Activated T-cell treated with anti-CD3 and anti-CD28 coated beads, Interleukin-2, amount 50 U/mL, for 4 hours (primary cell): Measurements from ENCODE around the gene TYMP. TPM values are rescaled to one million over a fixed set of nuclear protein-coding genes. Genes with fewer than 3 reads are reported as not detected.

Source experiments
- ATAC-seq, 2 donors: fragments of 200-7000 bp; cut with Tn5 transposase; one replicate each; pipeline ENCODE4 v1.10.0; 2021
- DNase-seq: peaks from one replicate; pipeline ENCODE4 v3.0.0-alpha.2; 2020
- H3K27me3 Mint-ChIP-seq: one replicate; pipeline ENCODE4 v1.8.0; 2021; ENCODE audit warnings: low read depth, mixed read lengths
- H3K36me3 Mint-ChIP-seq: one replicate; pipeline ENCODE4 v1.8.0; 2022; ENCODE audit warnings: mixed read lengths; ENCODE audit not compliant: insufficient read depth
- H3K4me1 Mint-ChIP-seq: one replicate; pipeline ENCODE4 v1.8.0; 2021; ENCODE audit warnings: low read depth, mixed read lengths
- H3K4me3 Mint-ChIP-seq: one replicate; pipeline ENCODE4 v1.8.0; 2021; ENCODE audit warnings: mild to moderate bottlenecking, moderate library complexity, mixed read lengths
- H3K9me3 Mint-ChIP-seq: one replicate; pipeline ENCODE4 v1.8.0; 2021; ENCODE audit warnings: mixed read lengths
- total RNA-seq, 3 donors: library from RNA; stranded (reverse); gene quantifications; one replicate each; pipeline ENCODE4 v1.2.1, GENCODE V29; 2021

The TYMP gene
- total RNA-seq, 3 donors from 2014 or later, result 64.4 to 103 (median 66.1) TPM

DNA sequence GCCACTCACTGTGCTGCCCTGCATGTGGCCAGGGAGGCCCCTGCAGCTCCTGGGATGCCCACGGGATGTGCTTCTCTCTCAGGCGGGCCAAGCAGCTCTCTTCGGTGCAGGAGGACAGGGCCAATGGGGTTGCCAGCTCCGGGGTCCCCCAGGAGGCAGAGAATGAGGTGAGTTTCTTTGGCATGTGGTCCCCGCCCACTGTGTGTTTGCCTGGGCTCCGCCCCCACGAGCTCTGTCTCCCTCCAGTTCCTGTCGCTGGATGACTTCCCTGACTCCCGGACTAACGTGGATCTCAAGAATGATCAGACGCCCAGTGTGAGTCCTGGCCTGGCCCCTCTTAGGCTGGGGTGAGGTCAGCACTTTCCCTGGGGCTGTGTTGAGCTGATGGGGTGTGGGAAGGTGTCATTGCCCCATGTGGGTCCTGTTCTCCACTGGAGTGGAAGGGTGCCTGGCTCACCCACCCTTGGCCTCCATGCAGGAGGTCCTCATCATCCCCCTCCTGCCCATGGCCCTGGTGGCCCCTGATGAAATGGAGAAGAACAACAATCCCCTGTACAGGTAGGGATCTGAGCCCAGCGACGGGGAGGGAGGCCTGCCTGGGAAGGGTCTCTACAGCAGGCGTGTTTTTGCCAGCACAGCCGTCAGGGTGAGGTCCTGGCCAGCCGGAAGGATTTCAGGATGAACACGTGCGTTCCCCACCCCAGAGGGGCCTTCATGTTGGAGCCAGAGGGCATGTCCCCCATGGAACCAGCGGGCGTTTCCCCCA is 12.1 kb downstream of the TYMP start:
- no peaks in the 10 kb centered on the region for H3K27me3 Mint-ChIP-seq
- no peak for ATAC-seq
- H3K4me1 Mint-ChIP-seq, result peaks cover 2% of the 10 kb centered on the region
- H3K4me3 Mint-ChIP-seq, result no peak overlapping the region
- no peak for DNase-seq
- H3K36me3 Mint-ChIP-seq, result peaks cover 13% of the 10 kb centered on the region
- H3K9me3 Mint-ChIP-seq, result no peaks in the 10 kb centered on the region

DNA sequence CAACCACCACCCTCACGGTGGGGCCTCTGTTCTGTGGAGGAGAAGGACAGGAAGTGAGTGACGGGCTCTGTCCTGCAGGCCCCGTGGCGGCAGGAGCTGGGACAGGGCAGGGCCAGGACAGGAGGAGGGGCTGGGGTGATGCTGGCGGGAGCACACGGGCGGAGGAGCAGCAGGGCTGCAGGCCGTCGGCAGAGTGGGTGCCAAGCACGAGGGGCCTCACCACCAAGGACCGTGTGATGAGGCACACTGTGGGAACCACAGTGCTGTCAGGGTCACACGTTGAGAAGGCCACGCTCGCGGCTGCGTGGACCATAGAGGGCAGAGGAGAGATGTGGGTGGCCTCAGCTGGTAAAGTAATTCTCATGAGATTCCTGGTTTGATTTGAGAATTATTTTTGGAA is 12.9 kb downstream of the TYMP start:
- Mint-ChIP-seq H3K4me1 (peaks cover 2% of the 10 kb centered on the region), H3K27me3 (no peaks in the 10 kb centered on the region), H3K9me3 (no peaks in the 10 kb centered on the region), H3K4me3 (no peak overlapping the region), H3K36me3 (peaks cover 16% of the 10 kb centered on the region)
- ATAC-seq (no peak), DNase-seq (no peak)

DNA sequence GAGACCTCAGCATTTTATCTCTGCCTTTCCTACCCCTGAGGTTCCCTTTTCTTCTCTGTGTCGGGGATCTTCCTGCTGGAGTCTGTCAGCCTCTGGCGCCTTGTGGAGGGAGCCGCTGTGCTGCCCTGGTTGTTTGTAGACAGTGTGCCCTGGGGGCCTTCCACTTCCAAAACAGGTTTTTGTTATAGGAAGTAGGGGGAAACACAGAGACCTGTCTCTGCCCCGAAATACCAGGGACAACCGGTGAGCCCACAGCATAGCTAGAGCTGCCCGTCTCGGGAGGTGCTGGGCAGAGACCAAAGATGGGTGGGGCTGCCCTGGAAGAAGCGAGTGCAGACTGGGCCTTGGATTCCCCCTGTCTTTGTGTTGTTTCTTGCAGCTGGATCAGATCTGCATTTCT is 13.7 kb downstream of the TYMP start:
- H3K36me3 Mint-ChIP-seq, result peaks cover 16% of the 10 kb centered on the region
- H3K27me3 Mint-ChIP-seq, result no peaks in the 10 kb centered on the region
- ATAC-seq, result no peak
- no peaks in the 10 kb centered on the region for H3K9me3 Mint-ChIP-seq
- DNase-seq, result no peak
- no peak overlapping the region for H3K4me3 Mint-ChIP-seq
- H3K4me1 Mint-ChIP-seq, result peaks cover 2% of the 10 kb centered on the region

DNA sequence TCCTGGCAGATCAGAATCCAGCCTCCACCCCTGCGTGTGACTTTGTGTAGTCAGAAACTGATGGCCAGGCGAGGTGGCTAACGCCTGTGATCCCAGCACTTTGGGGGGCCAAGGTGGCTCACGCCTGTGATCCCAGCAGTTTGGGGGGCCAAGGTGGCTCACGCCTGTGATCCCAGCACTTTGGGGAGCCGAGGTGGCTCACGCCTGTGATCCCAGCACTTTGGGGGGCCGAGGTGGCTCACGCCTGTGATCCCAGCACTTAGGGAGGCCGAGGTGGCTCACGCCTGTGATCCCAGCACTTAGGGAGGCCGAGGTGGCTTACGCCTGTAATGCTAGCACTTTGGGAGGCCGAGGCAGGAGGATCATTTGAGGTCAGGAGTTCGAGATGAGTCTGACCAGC is 16.6 kb downstream of the TYMP start:
- peaks cover 15% of the 10 kb centered on the region for H3K4me1 Mint-ChIP-seq
- DNase-seq (no peak), ATAC-seq (no peak)
- peaks cover 14% of the 10 kb centered on the region for H3K36me3 Mint-ChIP-seq
- no peak overlapping the region for H3K4me3 Mint-ChIP-seq
- no peaks in the 10 kb centered on the region for H3K27me3 Mint-ChIP-seq
- no peaks in the 10 kb centered on the region for H3K9me3 Mint-ChIP-seq

DNA sequence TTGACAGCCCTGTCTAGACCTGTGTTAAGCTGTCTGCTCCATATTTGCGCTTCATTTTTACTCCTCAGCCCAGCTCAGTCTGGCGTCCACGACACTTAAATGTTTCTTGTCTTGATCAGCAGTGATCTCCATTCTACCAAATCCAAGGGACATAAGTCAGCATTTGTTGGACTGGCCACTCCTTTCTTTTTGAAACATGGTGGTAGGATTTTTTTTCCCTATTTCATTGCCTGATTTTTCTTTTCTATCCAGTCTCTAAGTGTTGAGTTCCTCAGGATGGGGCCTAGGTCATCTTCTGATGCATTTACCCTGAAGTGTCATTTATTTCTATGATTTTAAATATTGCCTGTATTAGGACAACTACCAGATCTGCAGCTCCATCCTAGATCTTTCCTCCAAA is 20.9 kb downstream of the TYMP start:
- no peaks in the 10 kb centered on the region for H3K9me3 Mint-ChIP-seq
- no peaks in the 10 kb centered on the region for H3K27me3 Mint-ChIP-seq
- ATAC-seq (no peak), DNase-seq (no peak)
- H3K4me3 Mint-ChIP-seq, result peak overlapping the region; percentile 88
- H3K36me3 Mint-ChIP-seq, result peaks cover 3% of the 10 kb centered on the region
- peaks cover 15% of the 10 kb centered on the region for H3K4me1 Mint-ChIP-seq

DNA sequence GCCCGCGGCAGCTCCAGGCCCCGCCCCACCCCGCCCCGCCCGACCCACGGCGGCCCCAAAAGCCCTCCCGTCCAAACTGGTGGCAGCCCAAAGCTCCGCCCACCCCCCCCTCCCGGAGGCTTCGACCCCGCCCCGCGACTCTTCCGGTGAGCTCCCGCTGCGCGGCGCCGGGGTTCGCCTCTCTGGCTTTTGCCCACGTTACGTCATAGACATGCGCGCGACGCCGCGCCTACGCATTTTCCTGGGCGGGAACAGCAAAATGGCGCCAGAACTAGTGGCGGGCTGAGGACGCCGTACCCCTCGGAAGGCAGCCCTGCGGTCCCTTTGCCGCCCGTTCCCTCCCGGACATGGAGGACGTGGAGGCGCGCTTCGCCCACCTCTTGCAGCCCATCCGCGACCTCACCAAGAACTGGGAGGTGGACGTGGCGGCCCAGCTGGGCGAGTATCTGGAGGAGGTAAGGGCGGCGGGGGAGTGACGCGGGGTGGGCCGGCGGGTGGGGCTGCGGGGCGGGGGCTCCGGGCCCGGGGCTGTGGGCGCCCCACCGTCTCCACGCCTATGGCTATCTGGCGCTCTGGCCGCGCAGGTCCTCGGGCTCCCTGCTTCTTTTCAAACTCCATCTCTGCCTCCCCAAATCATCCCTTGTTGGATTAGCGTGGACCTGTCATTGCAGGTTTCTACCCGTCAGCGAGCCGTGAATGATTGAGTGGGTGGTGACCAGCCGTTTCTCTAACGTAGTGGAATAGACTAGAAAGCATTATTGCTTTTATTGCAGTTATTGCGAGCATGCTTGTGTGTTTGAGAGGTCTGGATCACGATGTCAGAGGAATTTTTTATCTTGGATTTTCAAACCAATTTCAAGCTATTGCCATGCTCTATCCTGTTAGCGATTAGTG is 21.6 kb downstream of the TYMP start, which contains the start of gene NCAPH2:
Gene NCAPH2 (plus strand): TSS at position 234 of the 894 bp plus-strand sequence. CDS start 114 bp downstream, at position 348.
- Mint-ChIP-seq H3K4me1 (peaks cover 15% of the 10 kb centered on the region), H3K27me3 (no peaks in the 10 kb centered on the region), H3K9me3 (no peaks in the 10 kb centered on the region), H3K36me3 (peaks cover 3% of the 10 kb centered on the region), H3K4me3 (peak within 1 kb of the TSS; percentile 96)
- DNase-seq (peak; percentile 98), ATAC-seq (peak; percentile 79 to 82)

DNA sequence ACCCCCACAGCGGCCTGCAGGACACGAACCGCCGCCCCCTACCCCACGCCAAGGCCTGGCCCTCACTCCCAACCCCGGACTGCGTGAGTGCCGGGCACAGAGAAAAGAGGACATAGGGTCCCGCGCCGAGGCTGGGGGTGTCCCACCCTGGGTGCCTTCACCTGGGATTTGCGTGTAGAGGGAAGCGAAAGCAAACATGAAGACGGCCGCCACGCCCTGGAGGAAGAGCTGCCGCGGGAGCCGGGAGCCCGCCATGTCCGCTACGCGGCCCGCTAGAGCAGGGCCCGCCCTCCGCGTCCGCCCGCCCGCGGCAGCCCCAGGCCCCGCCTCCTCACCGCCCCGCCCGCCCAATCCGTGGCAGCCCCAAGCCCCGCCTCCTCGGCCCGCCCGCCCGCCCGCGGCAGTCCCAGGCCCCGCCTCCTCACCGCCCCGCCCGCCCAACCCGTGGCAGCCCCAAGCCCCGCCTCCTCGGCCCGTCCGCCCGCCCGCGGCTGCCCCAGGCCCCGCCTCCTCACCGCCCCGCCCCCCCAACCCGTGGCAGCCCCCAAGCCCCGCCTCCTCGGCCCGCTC is 22.3 kb downstream of the TYMP start, which contains the start of gene LMF2:
Gene LMF2 (minus strand): TSS at position 282 of the 570 bp plus-strand sequence. CDS start 27 bp downstream, at position 255.
- peak; percentile 81 to 84 for ATAC-seq
- peak; percentile 94 for DNase-seq
- no peaks in the 10 kb centered on the region for H3K9me3 Mint-ChIP-seq
- peaks cover 15% of the 10 kb centered on the region for H3K4me1 Mint-ChIP-seq
- peak within 1 kb of the TSS; percentile 96 for H3K4me3 Mint-ChIP-seq
- peaks cover 3% of the 10 kb centered on the region for H3K36me3 Mint-ChIP-seq
- H3K27me3 Mint-ChIP-seq, result no peaks in the 10 kb centered on the region

DNA sequence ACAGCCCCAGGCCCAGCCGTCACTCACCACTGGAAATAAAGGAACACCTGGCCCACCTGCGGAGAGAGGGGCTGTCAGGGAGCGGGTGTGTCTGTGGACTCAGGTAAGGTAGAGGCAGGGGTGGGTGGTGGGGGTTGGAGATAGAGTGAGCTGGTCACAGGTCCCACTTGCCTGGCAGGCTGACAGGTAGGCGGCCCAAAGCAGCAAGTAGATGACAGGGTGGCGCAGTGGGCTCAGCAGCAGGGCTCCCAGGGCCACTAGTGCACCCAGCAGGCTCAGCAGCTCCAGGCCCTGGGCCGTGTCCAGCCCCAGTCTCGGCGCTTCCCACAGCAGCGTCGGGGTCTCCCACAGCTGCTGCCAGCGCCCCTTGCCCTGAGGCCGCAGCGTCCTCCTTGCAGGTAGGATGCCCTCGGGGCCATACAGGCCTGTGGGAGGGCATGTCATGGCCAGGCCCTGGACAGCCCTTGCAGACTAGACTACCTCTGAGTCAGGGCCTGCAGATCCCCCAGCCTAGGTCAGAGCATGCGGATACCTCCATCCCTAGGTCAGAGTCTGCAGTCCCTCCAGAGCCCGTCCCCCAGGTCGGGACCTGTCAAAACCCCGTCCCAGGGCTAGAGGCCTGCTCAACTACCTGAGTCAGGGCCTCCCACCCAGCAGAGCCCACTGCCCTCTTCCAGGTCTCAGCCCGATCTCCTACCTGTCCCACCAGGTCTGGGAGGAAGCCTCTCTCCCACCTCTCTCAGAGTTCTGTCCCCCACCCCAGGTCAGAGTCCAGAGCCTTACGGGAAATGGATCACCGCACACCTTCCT is 23.0 kb downstream of the TYMP start:
- H3K4me1 Mint-ChIP-seq, result peaks cover 15% of the 10 kb centered on the region
- DNase-seq (no peak), ATAC-seq (no peak)
- H3K4me3 Mint-ChIP-seq, result peak overlapping the region; percentile 96
- no peaks in the 10 kb centered on the region for H3K27me3 Mint-ChIP-seq
- H3K9me3 Mint-ChIP-seq, result no peaks in the 10 kb centered on the region
- H3K36me3 Mint-ChIP-seq, result no peaks in the 10 kb centered on the region

DNA sequence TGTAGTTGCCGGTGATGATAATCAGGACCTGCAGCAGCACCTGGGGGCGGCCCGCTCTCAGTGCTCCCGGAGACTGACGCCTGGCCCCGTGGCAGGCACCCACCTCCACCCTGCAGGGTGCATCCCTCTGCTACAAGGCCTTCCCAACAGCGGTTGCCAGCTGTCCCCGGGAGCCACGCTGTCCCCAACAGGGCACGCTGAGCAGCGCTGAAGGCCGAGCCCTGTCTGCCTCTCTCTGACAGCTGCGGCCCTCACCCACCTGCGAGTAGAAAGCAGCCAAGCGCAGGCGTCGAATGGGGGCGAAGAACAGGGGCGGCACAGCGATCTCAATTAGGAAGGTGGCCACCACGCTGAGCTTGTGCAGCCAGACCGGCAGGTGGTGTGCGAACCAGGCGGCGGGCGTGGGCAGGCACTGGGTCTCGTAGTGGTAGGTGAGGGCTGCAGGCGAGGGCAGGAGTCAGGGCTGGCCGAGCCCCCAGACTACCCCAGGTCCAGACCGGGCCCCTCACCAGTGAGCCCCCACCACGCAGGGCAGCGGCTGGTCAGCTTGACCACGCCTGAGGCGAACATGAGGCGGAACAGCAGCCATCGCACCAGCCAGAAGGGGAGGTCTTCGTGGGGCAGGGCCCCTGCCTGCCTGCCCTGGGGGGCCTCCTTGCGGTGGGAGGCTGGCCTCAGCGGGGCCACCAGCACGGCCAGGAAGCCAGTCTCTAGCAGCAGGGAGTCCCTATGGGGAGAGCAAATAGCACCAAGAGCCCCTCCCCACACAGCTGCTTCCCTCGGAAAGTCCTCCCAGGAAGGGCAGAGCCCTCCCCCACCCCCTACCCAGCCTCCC is 23.8 kb downstream of the TYMP start:
- Mint-ChIP-seq H3K4me3 (peak overlapping the region; percentile 96), H3K9me3 (no peaks in the 10 kb centered on the region), H3K27me3 (no peaks in the 10 kb centered on the region), H3K4me1 (peaks cover 15% of the 10 kb centered on the region), H3K36me3 (no peaks in the 10 kb centered on the region)
- DNase-seq, result no peak
- no peak for ATAC-seq

DNA sequence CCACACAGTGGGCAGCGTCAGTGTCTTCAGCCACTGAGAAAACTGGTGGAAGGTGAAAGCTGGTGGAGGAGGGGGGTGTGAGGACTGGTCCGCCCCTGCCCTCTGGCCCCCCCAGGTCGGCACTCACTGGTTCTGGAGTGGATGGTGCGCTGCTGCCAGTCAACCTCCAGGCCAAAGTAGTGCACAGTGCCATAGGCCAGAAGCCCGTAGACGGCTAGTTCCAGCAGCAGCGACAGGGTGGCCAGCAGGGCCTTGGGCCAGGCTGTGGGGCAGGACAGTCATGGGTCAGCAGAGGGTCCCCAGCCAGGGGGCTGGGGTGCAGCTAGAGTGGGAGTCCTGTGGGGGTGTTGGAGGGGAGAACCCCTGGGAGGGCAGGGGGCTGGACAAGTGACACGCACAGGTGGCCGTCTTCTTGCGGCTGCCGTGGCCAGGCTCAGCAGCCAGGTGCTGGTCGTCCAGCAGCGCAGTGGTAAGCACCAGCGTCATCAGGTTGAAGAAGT is 24.5 kb downstream of the TYMP start:
- no peak for ATAC-seq
- no peaks in the 10 kb centered on the region for H3K27me3 Mint-ChIP-seq
- H3K36me3 Mint-ChIP-seq, result no peaks in the 10 kb centered on the region
- peaks cover 15% of the 10 kb centered on the region for H3K4me1 Mint-ChIP-seq
- no peaks in the 10 kb centered on the region for H3K9me3 Mint-ChIP-seq
- no peak for DNase-seq
- H3K4me3 Mint-ChIP-seq, result peak overlapping the region; percentile 11

DNA sequence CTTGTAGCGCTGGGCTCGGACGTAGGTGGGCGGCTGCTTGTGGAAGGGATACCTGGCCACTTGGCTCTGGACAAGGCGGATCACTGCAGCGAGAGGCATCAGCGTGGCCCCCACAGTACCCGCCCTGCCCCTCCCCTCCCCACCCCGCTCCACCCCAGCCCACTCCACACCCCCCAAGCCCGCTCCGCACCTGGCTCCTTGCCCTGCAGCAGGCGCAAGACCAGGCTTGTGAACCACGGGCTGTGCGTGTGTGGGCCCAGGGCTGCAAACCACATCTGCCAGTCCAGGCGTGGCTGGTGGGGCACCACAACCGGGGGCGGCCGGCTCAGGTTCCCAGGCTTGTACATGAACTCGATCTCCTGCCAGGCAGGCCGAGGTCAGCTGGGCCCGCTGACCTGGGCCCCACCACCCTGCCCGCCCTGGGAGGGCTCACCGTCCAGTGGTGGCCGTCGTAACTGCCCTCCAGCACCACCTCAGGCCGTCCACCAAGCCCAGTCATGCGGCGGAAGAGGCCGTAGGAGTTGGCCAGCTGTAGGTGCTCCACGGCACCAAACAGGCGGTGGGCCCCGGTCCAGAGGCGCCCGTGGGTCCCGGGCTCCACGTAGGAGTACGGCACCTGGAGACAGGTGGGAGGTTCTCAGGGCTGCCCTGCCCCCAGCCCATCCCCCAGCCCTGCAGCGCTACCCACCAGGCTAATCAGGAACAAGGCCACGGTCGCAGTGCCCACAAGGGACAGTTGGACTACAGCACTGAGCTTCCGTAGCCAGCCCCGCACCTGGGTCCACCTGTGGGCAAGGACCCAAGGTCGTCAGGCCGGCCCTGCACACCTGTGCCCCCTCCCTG is 25.2 kb downstream of the TYMP start:
- Mint-ChIP-seq H3K36me3 (no peaks in the 10 kb centered on the region), H3K9me3 (no peaks in the 10 kb centered on the region), H3K27me3 (no peaks in the 10 kb centered on the region), H3K4me3 (no peak overlapping the region), H3K4me1 (peaks cover 13% of the 10 kb centered on the region)
- DNase-seq (no peak), ATAC-seq (no peak)

DNA sequence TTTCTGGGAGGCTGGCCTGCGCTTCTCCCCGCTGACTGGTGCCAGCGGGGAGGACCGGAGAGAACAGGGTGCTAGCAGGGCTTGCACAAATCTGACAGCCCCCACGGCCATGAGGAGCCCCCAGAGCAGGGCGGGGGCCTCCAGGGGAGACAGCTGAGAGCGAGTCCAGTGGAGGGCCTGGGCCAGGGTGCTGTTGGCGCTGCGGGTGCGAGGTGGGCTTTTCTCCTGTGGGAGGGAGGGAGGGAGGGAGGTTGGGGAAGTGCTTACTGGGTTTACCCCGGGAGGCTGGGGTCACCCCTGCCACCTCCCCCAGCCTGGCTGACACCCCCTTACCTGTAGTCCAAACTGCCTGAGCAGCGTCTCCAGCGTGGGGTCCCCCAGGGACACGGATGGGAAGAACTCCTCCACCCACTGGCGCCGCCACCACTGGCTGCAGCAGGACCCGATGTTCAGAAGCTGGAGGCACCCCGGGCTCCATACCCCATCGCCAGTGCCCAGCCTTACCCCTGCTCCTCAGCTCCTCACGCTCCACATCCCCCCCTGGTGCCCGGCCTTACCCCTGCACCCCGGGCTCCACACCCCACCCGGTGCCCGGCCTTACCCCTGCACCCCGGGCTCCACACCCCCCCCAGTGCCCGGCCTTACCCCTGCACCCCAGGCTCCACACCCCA is 26.2 kb downstream of the TYMP start:
- no peaks in the 10 kb centered on the region for H3K9me3 Mint-ChIP-seq
- peaks cover 5% of the 10 kb centered on the region for H3K4me1 Mint-ChIP-seq
- ATAC-seq, result no peak
- H3K27me3 Mint-ChIP-seq, result no peaks in the 10 kb centered on the region
- no peak overlapping the region for H3K4me3 Mint-ChIP-seq
- no peak for DNase-seq
- no peaks in the 10 kb centered on the region for H3K36me3 Mint-ChIP-seq
